ENCODE measurements around the gene SLC16A6.

DNA sequence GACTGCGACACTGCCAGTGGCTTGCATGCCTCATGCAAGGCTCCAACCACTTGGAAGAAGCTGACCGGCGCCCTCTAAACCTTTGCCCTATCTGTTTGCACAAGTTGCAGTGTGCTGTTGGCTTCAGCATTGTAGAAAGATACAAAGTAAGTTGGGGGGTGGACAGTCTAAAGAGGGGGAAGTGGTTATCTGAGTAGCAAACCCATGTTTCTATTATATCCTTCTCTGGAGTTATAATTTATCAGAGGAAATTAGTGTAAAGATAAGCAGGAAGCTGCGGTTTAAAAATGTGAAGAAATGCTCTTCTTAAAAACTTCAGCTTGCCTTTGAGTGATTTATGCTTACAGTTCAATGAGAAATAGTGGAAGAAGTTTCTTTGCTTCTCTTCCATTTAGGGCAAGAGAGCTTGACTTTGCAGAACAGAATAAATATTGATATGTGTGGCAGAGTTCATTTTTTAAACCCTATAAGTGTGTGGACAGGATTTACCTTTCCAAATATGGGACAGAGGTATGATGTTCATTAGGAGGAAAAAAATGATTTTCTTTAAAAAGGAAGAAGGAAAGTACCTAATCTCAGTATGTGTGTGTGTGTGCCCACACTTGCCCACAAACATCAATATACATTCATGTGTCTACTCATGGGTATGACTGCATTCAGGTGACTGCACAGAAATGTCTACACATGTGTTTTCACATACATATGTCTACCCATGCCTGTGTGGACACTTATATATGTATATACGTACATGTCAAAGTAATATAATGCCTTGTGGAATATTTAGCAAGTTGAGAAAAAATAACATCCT is 35.0 kb downstream of the SLC16A6 start:
- no peak for TF ChIP-seq POLR2A (IDR thresholded peaks at IDR 0.05; ENCODE audit: low read depth, low read length)
- TF ChIP-seq POLR2AphosphoS5 (IDR thresholded peaks at IDR 0.05; ENCODE audit: low read depth, low read length) = no peak
- no peak for TF ChIP-seq TAF1 (IDR thresholded peaks at IDR 0.05; ENCODE audit: borderline replicate concordance, low read depth, low read length)

All from GM12892 (cell line).